Activated naive CD8-positive, alpha-beta T cell (primary cell): Measurements from ENCODE around the gene ALDH1L1.

Source experiments
- H3K27ac Mint-ChIP-seq: one replicate; pipeline ENCODE4 v1.8.0; 2021; ENCODE audit warnings: mixed read lengths
- H3K27me3 Mint-ChIP-seq: one replicate; pipeline ENCODE4 v1.8.0; 2021; ENCODE audit warnings: mixed read lengths
- H3K36me3 Mint-ChIP-seq: one replicate; pipeline ENCODE4 v1.8.0; 2021; ENCODE audit warnings: mixed read lengths
- H3K4me1 Mint-ChIP-seq: one replicate; pipeline ENCODE4 v1.8.0; 2021; ENCODE audit warnings: low read depth, mixed read lengths
- H3K4me3 Mint-ChIP-seq: one replicate; pipeline ENCODE4 v1.8.0; 2021; ENCODE audit warnings: mild to moderate bottlenecking, mixed read lengths
- H3K9me3 Mint-ChIP-seq: one replicate; pipeline ENCODE4 v1.8.0; 2021; ENCODE audit warnings: low read depth, mixed read lengths

ALDH1L1 gene

DNA sequence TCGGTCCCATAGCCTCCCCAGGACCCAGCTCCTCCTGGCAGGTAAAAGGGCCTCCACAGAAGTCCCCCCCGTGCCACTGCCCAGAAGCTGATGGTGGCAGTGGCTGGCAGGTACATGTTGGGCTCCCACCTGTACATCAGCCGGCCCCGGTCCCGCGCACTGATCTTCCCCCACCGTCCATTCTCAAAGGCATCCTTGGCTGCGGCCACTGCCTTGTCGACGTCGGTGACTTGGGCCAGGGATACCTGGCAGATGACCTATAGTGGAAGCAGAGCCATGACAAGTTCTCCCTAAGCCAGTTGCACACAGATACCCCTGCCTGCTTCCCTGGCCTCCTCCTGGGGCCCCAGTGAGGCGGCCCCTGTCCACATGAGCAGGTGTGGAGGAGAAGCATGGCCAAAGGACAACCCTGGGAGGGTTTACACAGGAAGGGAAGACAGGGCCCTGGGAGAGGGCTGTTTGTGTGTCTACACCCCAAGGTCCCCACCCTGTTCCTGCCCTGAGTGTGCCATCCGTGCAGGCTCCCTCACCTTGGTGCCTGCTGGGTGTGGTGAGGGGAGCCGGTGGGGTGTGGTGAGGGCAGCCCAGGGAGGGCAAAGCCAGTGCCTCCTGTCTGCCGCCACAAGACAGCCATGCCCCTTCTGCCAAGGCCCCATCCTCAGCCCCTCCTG is 44.8 kb downstream of the ALDH1L1 start:
- H3K4me3 Mint-ChIP-seq: no peak overlapping the region
- peaks cover 10% of the 10 kb centered on the region for H3K27me3 Mint-ChIP-seq
- H3K9me3 Mint-ChIP-seq: no peaks in the 10 kb centered on the region
- no peaks in the 10 kb centered on the region for H3K36me3 Mint-ChIP-seq
- no peak overlapping the region for H3K27ac Mint-ChIP-seq
- H3K4me1 Mint-ChIP-seq: no peaks in the 10 kb centered on the region

DNA sequence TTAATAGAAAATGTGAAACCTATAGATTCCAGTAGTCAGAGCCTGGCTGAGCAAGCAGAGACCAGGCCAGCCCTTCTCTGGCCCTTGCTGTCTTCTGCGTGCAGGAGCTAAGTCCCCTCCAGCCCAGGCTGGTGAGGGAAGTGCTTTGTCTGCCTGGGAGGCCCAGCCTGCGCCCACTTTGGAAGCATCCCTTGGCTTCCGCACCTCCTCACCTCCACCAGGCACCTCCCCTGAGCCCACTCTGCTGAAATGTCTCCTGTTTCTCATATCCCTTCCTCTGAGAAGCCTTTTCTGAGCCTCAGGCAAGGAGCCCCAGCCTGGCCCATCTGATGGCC is 45.3 kb downstream of the ALDH1L1 start:
- no peak overlapping the region for H3K4me3 Mint-ChIP-seq
- H3K27ac Mint-ChIP-seq: no peak overlapping the region
- peaks cover 10% of the 10 kb centered on the region for H3K27me3 Mint-ChIP-seq
- no peaks in the 10 kb centered on the region for H3K9me3 Mint-ChIP-seq
- H3K4me1 Mint-ChIP-seq: no peaks in the 10 kb centered on the region
- no peaks in the 10 kb centered on the region for H3K36me3 Mint-ChIP-seq

DNA sequence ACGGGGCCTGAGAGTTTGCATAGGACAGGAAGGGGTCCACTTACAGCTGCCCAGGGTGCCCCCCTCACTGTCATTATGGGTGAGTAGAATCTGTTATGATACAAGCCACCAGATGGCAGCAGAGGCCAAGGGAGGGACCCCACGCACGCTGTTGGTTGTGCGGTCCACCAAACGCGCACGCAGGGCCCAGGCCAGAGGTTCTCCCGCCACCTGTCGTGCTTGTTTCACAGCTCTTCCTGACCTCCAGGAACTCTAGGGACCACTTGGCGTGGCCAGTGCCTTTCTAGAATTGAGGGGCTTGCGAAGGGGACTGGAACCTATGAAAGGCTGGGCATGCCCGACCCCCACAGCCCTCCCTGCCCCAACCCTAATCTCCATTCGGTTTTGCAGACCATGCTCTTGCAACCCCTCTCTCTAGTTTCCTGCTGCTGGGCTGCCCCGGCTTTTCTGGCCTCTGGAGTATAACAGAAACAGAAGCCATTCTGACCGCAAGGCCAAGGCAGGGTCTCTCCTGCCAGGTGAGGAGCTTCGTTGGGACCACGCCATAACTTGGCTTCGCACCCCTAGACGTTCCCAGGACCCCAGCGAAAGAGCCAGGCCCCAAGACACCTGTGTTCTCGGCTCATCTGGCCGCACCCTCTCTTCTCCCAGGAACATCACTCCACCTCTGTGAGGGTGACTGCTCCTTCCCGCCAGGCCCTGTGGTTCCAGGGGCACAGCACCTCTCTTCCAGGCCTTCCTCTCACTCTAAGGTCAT is 46.0 kb downstream of the ALDH1L1 start:
- Mint-ChIP-seq H3K4me1 (no peaks in the 10 kb centered on the region), H3K9me3 (no peaks in the 10 kb centered on the region), H3K36me3 (no peaks in the 10 kb centered on the region), H3K4me3 (no peak overlapping the region), H3K27me3 (peaks cover 9% of the 10 kb centered on the region), H3K27ac (no peak overlapping the region)

DNA sequence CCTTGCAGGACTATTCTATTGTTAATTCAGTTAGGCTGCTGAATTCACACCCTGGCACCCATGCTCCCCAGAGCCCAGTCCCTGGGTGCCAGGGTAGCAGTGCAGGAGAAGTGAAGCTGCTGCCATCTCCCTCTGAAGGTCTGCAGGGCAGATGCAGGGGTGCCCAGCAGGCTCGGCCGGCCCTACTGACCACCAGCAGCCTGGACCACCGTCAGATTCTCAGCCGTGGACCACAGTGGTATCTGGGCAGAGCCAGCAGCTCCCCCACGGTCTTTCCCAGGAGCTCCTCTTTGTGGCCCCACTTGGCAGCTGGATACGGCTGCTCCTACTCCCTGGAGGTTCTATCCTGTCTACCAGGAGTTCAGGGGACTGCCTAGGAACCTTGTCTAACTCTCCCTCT is 46.8 kb downstream of the ALDH1L1 start:
- Mint-ChIP-seq H3K36me3 (no peaks in the 10 kb centered on the region), H3K9me3 (no peaks in the 10 kb centered on the region), H3K4me1 (no peaks in the 10 kb centered on the region), H3K27me3 (peaks cover 4% of the 10 kb centered on the region), H3K4me3 (no peak overlapping the region), H3K27ac (no peak overlapping the region)

- no peak overlapping the region for H3K4me3 Mint-ChIP-seq
- no peaks in the 10 kb centered on the region for H3K4me1 Mint-ChIP-seq
- no peaks in the 10 kb centered on the region for H3K36me3 Mint-ChIP-seq
- no peak overlapping the region for H3K27ac Mint-ChIP-seq
- peaks cover 2% of the 10 kb centered on the region for H3K27me3 Mint-ChIP-seq
- H3K9me3 Mint-ChIP-seq: no peaks in the 10 kb centered on the region
These were observed 47.5 kb downstream of the ALDH1L1 start for GRCh38 chr3:126132751-126133511.

DNA sequence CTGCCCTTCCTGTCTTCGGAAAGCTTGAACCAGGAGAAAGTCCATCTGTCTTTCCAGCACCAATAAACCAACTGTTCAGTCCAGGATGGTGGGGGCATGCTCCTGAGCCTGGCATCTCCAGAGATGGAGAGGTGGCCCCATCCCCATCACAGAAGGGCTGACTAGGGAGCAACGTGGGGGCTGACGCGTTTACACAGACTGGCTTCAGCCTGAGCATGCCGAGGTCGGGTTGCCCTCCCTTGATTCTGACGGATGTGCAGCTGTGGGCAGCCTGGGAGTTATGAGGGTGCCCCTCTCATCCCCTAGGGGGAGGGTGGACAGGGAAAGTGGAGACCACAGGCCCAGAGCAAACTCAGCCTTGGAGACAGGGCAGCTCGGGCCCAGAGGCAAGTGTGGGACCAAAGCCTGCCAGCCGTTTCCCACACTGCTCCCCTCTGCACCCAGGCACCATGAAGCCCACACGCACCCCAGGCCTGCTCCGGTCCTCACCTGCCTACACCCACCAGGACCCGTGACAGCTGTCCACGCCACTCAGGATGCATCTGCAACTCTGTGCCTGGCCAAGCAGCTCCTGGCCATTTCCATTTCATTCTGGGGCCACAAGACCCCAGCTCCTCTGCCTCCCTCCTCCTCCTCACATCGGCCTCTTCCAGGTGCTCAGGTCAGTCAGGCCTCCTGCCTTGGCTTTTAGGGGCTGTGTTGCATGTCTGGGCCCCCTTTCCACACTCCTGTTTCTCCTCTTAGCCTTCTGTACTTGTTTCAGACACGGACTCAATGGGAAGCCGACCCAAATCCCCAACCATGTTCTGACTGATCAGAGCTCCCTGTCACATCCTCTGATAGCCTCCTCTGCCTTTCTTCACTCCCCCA is 48.3 kb downstream of the ALDH1L1 start:
- Mint-ChIP-seq H3K4me1 (no peaks in the 10 kb centered on the region), H3K36me3 (no peaks in the 10 kb centered on the region), H3K27me3 (peaks cover under 1% of the 10 kb centered on the region), H3K27ac (no peak overlapping the region), H3K9me3 (no peaks in the 10 kb centered on the region), H3K4me3 (no peak overlapping the region)

GRCh38 chr3:126130981-126131745 is 49.2 kb downstream of the ALDH1L1 start:
- H3K9me3 Mint-ChIP-seq: no peaks in the 10 kb centered on the region
- no peaks in the 10 kb centered on the region for H3K27me3 Mint-ChIP-seq
- H3K4me1 Mint-ChIP-seq: no peaks in the 10 kb centered on the region
- no peaks in the 10 kb centered on the region for H3K36me3 Mint-ChIP-seq
- H3K4me3 Mint-ChIP-seq: no peak overlapping the region
- no peak overlapping the region for H3K27ac Mint-ChIP-seq

- Mint-ChIP-seq H3K9me3 (no peaks in the 10 kb centered on the region), H3K27me3 (no peaks in the 10 kb centered on the region), H3K27ac (no peak overlapping the region), H3K4me3 (no peak overlapping the region), H3K4me1 (no peaks in the 10 kb centered on the region), H3K36me3 (no peaks in the 10 kb centered on the region)
These were observed 50.1 kb downstream of the ALDH1L1 start for GRCh38 chr3:126130081-126130855.

DNA sequence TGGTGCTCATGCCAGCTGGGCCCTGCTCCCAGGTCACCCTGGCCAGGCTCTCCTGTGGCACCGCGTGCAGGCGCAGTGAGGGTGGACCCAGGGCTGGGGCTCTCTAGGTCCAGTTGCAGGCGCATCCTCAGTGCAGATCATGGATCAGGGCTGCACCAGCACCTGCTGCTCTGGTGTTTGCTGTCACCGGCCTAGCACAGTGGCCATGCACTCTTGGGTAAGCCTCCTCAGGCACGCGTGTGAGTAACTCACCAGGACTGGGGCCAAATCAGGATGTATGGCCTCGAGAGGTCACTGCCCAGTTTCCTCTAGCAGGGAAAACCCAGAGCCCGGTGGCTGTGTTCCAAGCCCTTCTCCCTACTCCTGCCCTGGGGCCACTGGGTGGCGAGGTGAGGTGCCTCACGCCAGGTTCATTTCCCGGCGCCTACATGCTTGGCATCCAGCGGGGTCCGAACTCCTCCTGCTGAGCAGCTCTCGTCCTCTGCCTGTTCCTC is 50.9 kb downstream of the ALDH1L1 start:
- no peaks in the 10 kb centered on the region for H3K4me1 Mint-ChIP-seq
- H3K9me3 Mint-ChIP-seq: no peaks in the 10 kb centered on the region
- H3K27ac Mint-ChIP-seq: no peak overlapping the region
- no peak overlapping the region for H3K4me3 Mint-ChIP-seq
- no peaks in the 10 kb centered on the region for H3K27me3 Mint-ChIP-seq
- H3K36me3 Mint-ChIP-seq: no peaks in the 10 kb centered on the region

- H3K27ac Mint-ChIP-seq: no peak overlapping the region
- H3K27me3 Mint-ChIP-seq: no peaks in the 10 kb centered on the region
- H3K36me3 Mint-ChIP-seq: no peaks in the 10 kb centered on the region
- H3K9me3 Mint-ChIP-seq: no peaks in the 10 kb centered on the region
- H3K4me3 Mint-ChIP-seq: no peak overlapping the region
- no peaks in the 10 kb centered on the region for H3K4me1 Mint-ChIP-seq
These were observed 51.6 kb downstream of the ALDH1L1 start for GRCh38 chr3:126128504-126129397.

DNA sequence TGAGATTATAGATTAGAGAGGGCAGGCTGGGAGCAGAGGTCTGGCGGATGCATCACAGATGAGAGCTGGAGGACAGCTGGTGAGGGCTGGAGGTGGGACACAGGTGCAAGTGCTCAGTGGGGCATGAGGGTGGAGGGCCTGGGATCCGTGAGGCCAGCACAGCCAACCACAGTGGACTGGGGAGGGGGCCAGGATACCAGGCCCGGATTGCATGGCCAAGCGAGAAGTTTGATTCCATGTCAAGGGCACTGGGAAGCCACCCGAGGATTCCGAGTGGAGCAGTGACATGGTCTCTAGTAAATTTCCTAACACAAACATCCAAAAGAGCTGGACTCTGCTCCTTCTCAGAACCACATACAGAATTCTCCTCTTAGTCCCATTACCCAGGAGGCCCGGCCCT is 52.5 kb downstream of the ALDH1L1 start:
- no peak overlapping the region for H3K4me3 Mint-ChIP-seq
- H3K36me3 Mint-ChIP-seq: no peaks in the 10 kb centered on the region
- H3K27ac Mint-ChIP-seq: no peak overlapping the region
- H3K27me3 Mint-ChIP-seq: no peaks in the 10 kb centered on the region
- no peaks in the 10 kb centered on the region for H3K9me3 Mint-ChIP-seq
- H3K4me1 Mint-ChIP-seq: no peaks in the 10 kb centered on the region

- no peak overlapping the region for H3K27ac Mint-ChIP-seq
- no peaks in the 10 kb centered on the region for H3K27me3 Mint-ChIP-seq
- H3K4me1 Mint-ChIP-seq: no peaks in the 10 kb centered on the region
- no peaks in the 10 kb centered on the region for H3K9me3 Mint-ChIP-seq
- H3K36me3 Mint-ChIP-seq: no peaks in the 10 kb centered on the region
- no peak overlapping the region for H3K4me3 Mint-ChIP-seq
These were observed 52.9 kb downstream of the ALDH1L1 start for GRCh38 chr3:126127452-126127851.
